IMR-90 (cell line): Measurements from ENCODE around the gene SUN1. TPM values are rescaled to one million over a fixed set of nuclear protein-coding genes. Genes with fewer than 3 reads are reported as not detected.

ENCODE experiments used
- ATAC-seq: fragments of 200-7000 bp; cut with Tn5 transposase; 2 replicates; pipeline ENCODE4 v1.9.1; 2020; ENCODE audit warnings: low read depth, mild to moderate bottlenecking, moderate library complexity
- BruUV-seq: library from RNA; stranded (reverse); fragments of 400-500 nt; replicated peaks from 2 replicates; lab custom pipeline; 2021; lab: Mats Ljungman, UMichigan
- CTCF ChIA-PET: fragments of 300-600 bp; formaldehyde crosslinking; extraction: SDS; loops from one replicate; lab custom pipeline; 2021; ENCODE audit warnings: antibody characterized with exemption; lab: Yijun Ruan, JAX
- POLR2A ChIA-PET: fragments of 300-600 bp; sonication (Branson Sonifier 250); formaldehyde crosslinking; loops from one replicate; lab custom pipeline; 2022; ENCODE audit warnings: antibody characterized with exemption; ENCODE audit not compliant: unreplicated experiment; lab: Charles Lee
- DNase-seq: peaks from one replicate; pipeline ENCODE4 v3.0.0; 2013
- H2AFZ ChIP-seq: replicated peaks from 2 replicates; pipeline ENCODE3; 2013; ENCODE audit warnings: low read length, mild to moderate bottlenecking; ENCODE audit not compliant: poor library complexity
- H2AK5ac ChIP-seq: 2 replicates; pipeline ENCODE4 v1.6.1; 2013; ENCODE audit warnings: low read depth, low read length, inconsistent platforms
- H2AK9ac ChIP-seq: replicated peaks from 2 replicates; pipeline ENCODE3; 2013; ENCODE audit warnings: mild to moderate bottlenecking, low read depth, low read length, moderate library complexity; ENCODE audit not compliant: poor library complexity
- H2BK120ac ChIP-seq: 2 replicates; pipeline ENCODE4 v1.6.1; 2013; ENCODE audit warnings: low read depth, low read length, inconsistent platforms
- H2BK15ac ChIP-seq: 3 replicates; pipeline ENCODE4 v1.6.1; 2013; ENCODE audit warnings: low read depth, low read length, inconsistent platforms
- H2BK20ac ChIP-seq: 2 replicates; pipeline ENCODE4 v1.6.1; 2013; ENCODE audit warnings: low read depth, mild to moderate bottlenecking, inconsistent platforms, low read length, moderate library complexity
- H2BK5ac ChIP-seq: 2 replicates; pipeline ENCODE4 v1.6.1; 2013; ENCODE audit warnings: mild to moderate bottlenecking, low read depth, low read length, inconsistent platforms; ENCODE audit not compliant: poor library complexity, severe bottlenecking
- H3K14ac ChIP-seq: replicated peaks from 2 replicates; pipeline ENCODE4 v1.6.1; 2013; ENCODE audit warnings: low read depth, low read length, inconsistent platforms
- H3K18ac ChIP-seq: 2 replicates; pipeline ENCODE4 v1.6.1; 2013; ENCODE audit warnings: low read depth, low read length, control low read depth
- H3K23ac ChIP-seq: 2 replicates; pipeline ENCODE4 v1.6.1; 2013; ENCODE audit warnings: low read depth, low read length, inconsistent platforms
- H3K27ac ChIP-seq: 2 replicates; pipeline ENCODE4 v1.5.1; 2013; ENCODE audit warnings: mild to moderate bottlenecking, control low read depth, low read length; ENCODE audit not compliant: insufficient read depth
- H3K27me3 ChIP-seq: 2 replicates; pipeline ENCODE4 v1.6.1; 2013; ENCODE audit warnings: low read length; ENCODE audit not compliant: control insufficient read depth, insufficient read depth
- H3K36me3 ChIP-seq: 2 replicates; pipeline ENCODE4 v1.6.1; 2013; ENCODE audit warnings: low read length, mixed read lengths; ENCODE audit not compliant: control insufficient read depth, insufficient read depth
- H3K4ac ChIP-seq: 2 replicates; pipeline ENCODE4 v1.6.1; 2013; ENCODE audit warnings: low read depth, low read length, inconsistent platforms
- H3K4me1 ChIP-seq: 2 replicates; pipeline ENCODE4 v1.6.1; 2013; ENCODE audit warnings: low read length, mixed read lengths; ENCODE audit not compliant: control insufficient read depth, insufficient read depth
- H3K4me2 ChIP-seq: 2 replicates; pipeline ENCODE4 v1.6.1; 2013; ENCODE audit warnings: low read depth, mild to moderate bottlenecking, control low read depth, low read length, moderate library complexity
- H3K4me3 ChIP-seq: 2 replicates; pipeline ENCODE4 v1.5.1; 2013; ENCODE audit warnings: low read depth, mild to moderate bottlenecking, control low read depth, low read length, moderate library complexity; ENCODE audit not compliant: insufficient read depth
- H3K56ac ChIP-seq: 2 replicates; pipeline ENCODE4 v1.6.1; 2013; ENCODE audit warnings: low read length, inconsistent platforms; ENCODE audit not compliant: insufficient read depth; ENCODE audit errors: extremely low read depth
- H3K79me1 ChIP-seq, 2 experiments: 2 replicates each; pipeline ENCODE4 v1.6.1; 2013; ENCODE audit warnings: low read length in 2 of 2, inconsistent platforms in 1 of 2, low read depth in 1 of 2
- H3K9ac ChIP-seq: 2 replicates; pipeline ENCODE4 v1.6.1; 2013; ENCODE audit warnings: low read depth, low read length, control low read depth
- H3K9me1 ChIP-seq: 2 replicates; pipeline ENCODE4 v1.6.1; 2013; ENCODE audit warnings: low read length, inconsistent platforms; ENCODE audit not compliant: insufficient read depth
- H3K9me3 ChIP-seq: 2 replicates; pipeline ENCODE4 v1.6.1; 2013; ENCODE audit warnings: low read length; ENCODE audit not compliant: control insufficient read depth, insufficient read depth
- H4K20me1 ChIP-seq: 2 replicates; pipeline ENCODE4 v1.6.1; 2013; ENCODE audit warnings: low read length, inconsistent platforms; ENCODE audit not compliant: insufficient read depth
- H4K5ac ChIP-seq: 2 replicates; pipeline ENCODE4 v1.6.1; 2013; ENCODE audit warnings: mild to moderate bottlenecking, low read depth, low read length, control low read depth
- H4K8ac ChIP-seq, 2 experiments: 2 replicates each; pipeline ENCODE4 v1.6.1; 2013; ENCODE audit warnings: low read depth in 2 of 2, low read length in 2 of 2, control low read depth in 1 of 2, inconsistent platforms in 1 of 2
- H4K91ac ChIP-seq: 2 replicates; pipeline ENCODE4 v1.6.1; 2013; ENCODE audit warnings: low read depth, low read length, inconsistent platforms; ENCODE audit not compliant: insufficient read depth
- BHLHE40 ChIP-seq: fragments of 150-350 bp; IDR thresholded peaks from 2 replicates; pipeline ENCODE4 v1.6.1; 2016; ENCODE audit warnings: mild to moderate bottlenecking, low read depth, low read length
- FOS ChIP-seq: fragments of 150-350 bp; IDR thresholded peaks from 2 replicates; pipeline ENCODE4 v1.6.1; 2016; ENCODE audit warnings: low read depth, low read length
- MAZ ChIP-seq: IDR thresholded peaks from 2 replicates; pipeline ENCODE4 v1.6.1; 2012; ENCODE audit warnings: low read depth, mild to moderate bottlenecking, low read length, improper control_type of control experiment, moderate library complexity, borderline replicate concordance
- NFE2L2 ChIP-seq: fragments of 150-350 bp; IDR thresholded peaks from 2 replicates; pipeline ENCODE4 v1.6.1; 2016; ENCODE audit warnings: low read depth, mild to moderate bottlenecking, low read length
- POLR2A ChIP-seq: IDR thresholded peaks from 2 replicates; pipeline ENCODE4 v1.6.1; 2012; ENCODE audit warnings: mild to moderate bottlenecking, low read depth, low read length
- RAD21 ChIP-seq: IDR thresholded peaks from 2 replicates; pipeline ENCODE4 v1.6.1; 2012; ENCODE audit warnings: low read length, improper control_type of control experiment
- RFX5 ChIP-seq: IDR thresholded peaks from 2 replicates; pipeline ENCODE4 v1.8.0; 2012; ENCODE audit warnings: low read depth, mild to moderate bottlenecking, low read length, moderate library complexity
- SMC3 ChIP-seq: fragments of 150-350 bp; IDR thresholded peaks from 2 replicates; pipeline ENCODE4 v1.6.1; 2016; ENCODE audit warnings: low read depth, mild to moderate bottlenecking, antibody characterized with exemption, low read length, moderate library complexity
- WGBS, 2 experiments: methylation state at CpG; one replicate each; pipeline versions ENCODE4 v1.1.5 to v1.1.7; 2013; ENCODE audit warnings: missing lambda C conversion rate in 2 of 2; ENCODE audit not compliant: insufficient read length in 1 of 2; ENCODE audit errors: extremely low coverage in 2 of 2; 5-methylcytosine and 5-hydroxymethylcytosine counted together
- dilution Hi-C: fragments of 300-500 bp; cut with HindIII; formaldehyde crosslinking; loops from one replicate; pipeline ENCODE4 v1.14.3; 2018; ENCODE audit warnings: low sequenced_read_pairs; ENCODE audit not compliant: unreplicated experiment
- in situ Hi-C: fragments of 300-500 bp; cut with MboI; formaldehyde crosslinking; loops from 3 replicates; pipeline ENCODE4 v1.14.3; 2019; ENCODE audit warnings: low sequenced_read_pairs, inconsistent platforms, mixed read lengths
- intact Hi-C: fragments of 100-400 bp; cut with micrococcal nuclease; formaldehyde crosslinking; loops from 2 replicates; pipeline ENCODE4 v1.10.0; 2022
- polyA plus RNA-seq, 3 experiments: library from polyadenylated mRNA; depleted of rRNA; stranded (reverse); fragments of >200 nt; gene quantifications; 2 replicates each; pipeline ENCODE4 v1.2.3, GENCODE V29; 2012; ENCODE audit warnings: low replicate concordance in 1 of 3
- total RNA-seq: library from RNA; depleted of rRNA; stranded (reverse); fragments of >200 nt; gene quantifications from 2 replicates; pipeline ENCODE4 v1.2.3, GENCODE V29; 2012
- TF ChIP-seq, protein P1 (sequence below): fragments of 150-350 bp; IDR thresholded peaks from 2 replicates; pipeline ENCODE4 v1.6.1; 2017; ENCODE audit warnings: mild to moderate bottlenecking, antibody characterized with exemption, low read length, low read depth

SUN1 gene
- total and polyA plus RNA-seq, 2 of the 4 experiments (the other 2 are of a cell fraction) = 113 to 239 TPM

DNA sequence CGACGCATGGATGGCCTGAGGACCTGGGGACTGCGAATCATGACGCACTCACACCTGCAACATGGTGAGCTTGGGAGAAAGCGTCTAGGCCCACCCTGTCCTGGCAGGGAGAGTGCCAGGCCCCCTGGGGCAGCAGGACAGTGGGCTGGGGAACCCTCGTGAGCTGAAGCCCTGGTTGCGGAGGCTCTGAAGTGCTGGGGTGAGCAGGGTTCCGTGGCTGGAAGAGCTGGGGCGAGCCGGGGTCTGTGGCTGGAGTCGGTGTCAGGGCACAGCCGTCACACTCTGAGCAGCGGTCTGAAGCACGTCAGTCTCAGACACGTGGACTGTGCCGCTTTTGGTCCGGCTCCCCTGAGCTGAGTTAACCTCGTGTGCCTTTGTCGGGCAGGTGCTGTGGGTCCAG is 4.7 kb downstream of the SUN1 start:
- no TSS peak for BruUV-seq

More for the DNA sequence above, 4.7 kb downstream of the SUN1 start:
- intact Hi-C loops (no loop called here), in situ Hi-C loops (no loop called here), dilution Hi-C loops (no loop called here)
- Histone ChIP-seq H4K20me1 (peaks cover 50% of the 10 kb centered on the region), H3K27me3 (no peaks in the 10 kb centered on the region), H2AK9ac (no peak overlapping the region), H3K4me1 (peaks cover 13% of the 10 kb centered on the region), H3K18ac (no peak overlapping the region), H2BK15ac (no peak overlapping the region), H3K4me3 (no peak overlapping the region), H3K79me1 (peaks cover 33 to 80% of the 10 kb centered on the region in 2 experiments), H3K23ac (no peak overlapping the region), H2BK120ac (no peak overlapping the region), H4K8ac (no peak overlapping the region), H3K9me1 (peaks cover 14% of the 10 kb centered on the region), H2AK5ac (no peak overlapping the region; the same call in 1 of the 2 replicates), H3K9ac (no peak overlapping the region), H3K14ac (no peak overlapping the region), H2BK5ac (no peak overlapping the region), H2AFZ (no peak overlapping the region), H3K4me2 (no peak overlapping the region), H3K27ac (no peak overlapping the region), H4K5ac (no peak overlapping the region), H2BK20ac (no peak overlapping the region), H3K4ac (no peak overlapping the region; the same call in 1 of the 2 replicates), H3K9me3 (no peaks in the 10 kb centered on the region), H3K56ac (no peak overlapping the region), H4K91ac (no peak overlapping the region), H3K36me3 (peaks cover 24% of the 10 kb centered on the region)
- CTCF ChIA-PET = interaction anchor here (0.8 to 1.4 kb wide), 3 partner anchors 9 to 45 kb away, joined by 3 to 5 read pairs (median 3); no protein-coding TSS in a partner anchor
- POLR2A ChIA-PET = no interaction called here
- WGBS, 2 experiments = 93% methylated on average over 5 of the region's 19 CpGs; no CpG with 5 or more reads in 1 of the 2 experiments
- no peak for DNase-seq
- TF ChIP-seq, protein P1, sequence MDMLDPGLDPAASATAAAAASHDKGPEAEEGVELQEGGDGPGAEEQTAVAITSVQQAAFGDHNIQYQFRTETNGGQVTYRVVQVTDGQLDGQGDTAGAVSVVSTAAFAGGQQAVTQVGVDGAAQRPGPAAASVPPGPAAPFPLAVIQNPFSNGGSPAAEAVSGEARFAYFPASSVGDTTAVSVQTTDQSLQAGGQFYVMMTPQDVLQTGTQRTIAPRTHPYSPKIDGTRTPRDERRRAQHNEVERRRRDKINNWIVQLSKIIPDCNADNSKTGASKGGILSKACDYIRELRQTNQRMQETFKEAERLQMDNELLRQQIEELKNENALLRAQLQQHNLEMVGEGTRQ = no peak
- TF ChIP-seq FOS (no peak), MAZ (no peak), BHLHE40 (no peak), RAD21 (no peak), SMC3 (no peak), POLR2A (no peak), RFX5 (no peak), NFE2L2 (no peak)
- no peak for ATAC-seq
